HUES48 (cell line): Measurements from ENCODE around the gene MAP3K5.
"Not testable (repeated sequence)": the region's sequence is repeated elsewhere in the genome, so short reads cannot be mapped to it uniquely, and the experiment has no call there.

Source experiments
- H3K27ac ChIP-seq: one replicate; pipeline ENCODE4 v1.7.0; 2013; ENCODE audit warnings: low read depth, low read length, inconsistent platforms
- H3K27me3 ChIP-seq: 2 replicates; pipeline ENCODE4 v1.6.1; 2013; ENCODE audit warnings: mild to moderate bottlenecking, low read length; ENCODE audit not compliant: control insufficient read depth, insufficient read depth
- H3K36me3 ChIP-seq: 2 replicates; pipeline ENCODE4 v1.6.1; 2013; ENCODE audit warnings: low read length; ENCODE audit not compliant: control insufficient read depth, insufficient read depth
- H3K4me1 ChIP-seq: 2 replicates; pipeline ENCODE4 v1.6.1; 2013; ENCODE audit warnings: mild to moderate bottlenecking, low read length; ENCODE audit not compliant: control insufficient read depth, insufficient read depth
- H3K4me3 ChIP-seq: 2 replicates; pipeline ENCODE4 v1.5.1; 2013; ENCODE audit warnings: mild to moderate bottlenecking, low read depth, low read length
- H3K9ac ChIP-seq: 2 replicates; pipeline ENCODE4 v1.6.1; 2013; ENCODE audit warnings: mild to moderate bottlenecking, low read depth, low read length, moderate library complexity
- H3K9me3 ChIP-seq: 2 replicates; pipeline ENCODE4 v1.6.1; 2013; ENCODE audit warnings: low read length; ENCODE audit not compliant: control insufficient read depth, insufficient read depth

Gene MAP3K5

DNA sequence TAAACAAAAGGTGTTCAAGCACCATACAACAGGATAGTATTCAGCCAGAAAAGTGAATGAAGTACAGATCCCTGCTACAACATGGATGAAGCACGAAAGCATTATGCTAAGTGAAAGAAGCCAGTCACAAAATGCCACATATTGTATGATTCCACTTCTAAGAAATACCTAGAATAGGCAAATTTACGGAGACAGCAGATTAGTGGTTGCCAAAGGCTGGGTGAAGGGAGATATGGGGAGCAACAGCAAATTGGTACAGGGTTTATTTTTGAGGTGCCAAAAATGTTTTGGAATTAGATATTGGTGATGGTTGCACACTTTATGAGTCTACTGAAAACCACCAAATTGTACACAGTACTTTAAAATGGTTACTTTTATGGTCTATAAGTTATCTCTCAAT, 23.2 kb downstream of the MAP3K5 start:
- Histone ChIP-seq H3K4me1 (peaks cover 11% of the 10 kb centered on the region), H3K9ac (no peak overlapping the region), H3K9me3 (no peaks in the 10 kb centered on the region), H3K27ac (no peak overlapping the region), H3K36me3 (no peaks in the 10 kb centered on the region), H3K4me3 (no peak overlapping the region), H3K27me3 (no peaks in the 10 kb centered on the region)

DNA sequence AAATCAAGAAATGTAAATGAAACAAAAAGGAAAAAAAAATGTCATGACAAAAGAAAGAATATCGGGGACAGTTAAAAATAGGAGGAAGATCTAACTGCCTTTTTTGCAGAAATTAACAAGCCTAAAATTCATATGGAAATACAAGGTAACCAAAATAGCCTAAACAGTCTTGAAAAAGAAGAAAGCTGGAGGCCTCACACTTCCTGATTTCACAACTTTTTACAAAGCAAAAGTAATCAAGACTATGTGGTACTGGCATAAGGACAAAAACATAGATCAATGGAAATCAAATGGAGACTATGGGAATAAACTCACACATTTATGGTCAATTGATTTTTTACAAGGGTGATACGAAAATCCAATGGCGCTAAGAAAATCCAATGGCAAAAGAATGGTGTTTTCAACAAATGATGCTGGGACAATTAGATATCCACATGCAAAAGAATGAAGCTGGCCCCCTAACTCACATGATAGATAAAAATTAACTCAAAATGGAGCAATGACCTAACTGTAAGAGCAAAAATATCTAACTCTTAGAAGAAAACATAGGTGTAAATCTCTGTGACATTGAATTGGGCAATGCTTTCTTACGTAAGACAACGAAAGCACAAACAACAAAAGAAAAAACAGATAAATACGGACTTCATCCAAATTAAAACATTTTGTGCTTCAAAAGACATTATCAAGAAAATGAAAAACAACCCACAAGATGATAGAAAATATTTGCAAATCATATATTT, 24.5 kb downstream of the MAP3K5 start:
- no peaks in the 10 kb centered on the region for H3K9me3 ChIP-seq
- no peaks in the 10 kb centered on the region for H3K27me3 ChIP-seq
- peaks cover 3% of the 10 kb centered on the region; the same call in 1 of the 2 replicates for H3K4me1 ChIP-seq
- H3K4me3 ChIP-seq = no peak overlapping the region
- H3K27ac ChIP-seq = no peak overlapping the region
- H3K36me3 ChIP-seq = no peaks in the 10 kb centered on the region
- no peak overlapping the region for H3K9ac ChIP-seq

DNA sequence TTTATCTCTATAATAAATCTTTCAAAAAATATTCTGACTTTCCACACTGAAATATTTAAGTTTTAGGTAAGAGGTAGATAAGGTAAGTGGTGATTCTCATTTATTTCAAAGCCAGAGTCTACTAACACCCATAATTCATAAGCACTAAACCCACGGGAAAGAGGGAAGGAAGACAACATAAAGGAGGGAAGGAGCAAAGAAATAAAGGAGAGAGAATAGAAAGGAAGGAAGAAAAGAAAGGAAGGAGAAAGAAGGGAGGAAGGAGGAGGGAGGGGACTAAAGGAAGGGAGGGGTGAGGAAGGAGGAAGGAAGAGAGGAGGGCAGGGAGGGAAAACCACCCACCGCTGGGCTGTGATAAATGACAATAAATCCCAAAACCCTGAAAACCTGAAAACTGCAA, 25.2 kb downstream of the MAP3K5 start:
- no peaks in the 10 kb centered on the region for H3K36me3 ChIP-seq
- no peaks in the 10 kb centered on the region; the same call in 1 of the 2 replicates for H3K4me1 ChIP-seq
- no peak overlapping the region for H3K9ac ChIP-seq
- H3K4me3 ChIP-seq = no peak overlapping the region
- H3K27ac ChIP-seq = no peak overlapping the region
- H3K27me3 ChIP-seq = no peaks in the 10 kb centered on the region
- H3K9me3 ChIP-seq = no peaks in the 10 kb centered on the region

DNA sequence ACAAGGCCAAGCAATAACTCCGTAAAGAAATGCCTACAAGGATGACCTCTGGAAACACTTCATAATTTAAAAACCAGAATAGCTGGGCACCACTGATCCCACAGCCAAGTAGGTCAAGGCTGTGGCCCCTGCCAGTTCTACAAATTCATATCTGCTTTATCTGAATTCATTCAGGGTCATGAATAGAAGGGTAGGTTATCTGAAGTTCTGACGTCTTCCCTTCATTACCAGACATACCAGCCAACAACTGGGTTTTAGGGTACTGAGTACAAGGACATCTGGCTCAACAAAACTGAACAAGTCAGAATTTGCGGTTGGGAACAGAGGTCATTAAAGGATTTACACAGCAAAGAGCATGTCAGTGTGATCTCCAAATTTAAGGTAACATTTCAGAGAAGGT, 26.0 kb downstream of the MAP3K5 start:
- Histone ChIP-seq H3K4me3 (no peak overlapping the region), H3K27me3 (no peaks in the 10 kb centered on the region), H3K27ac (no peak overlapping the region), H3K36me3 (no peaks in the 10 kb centered on the region), H3K9ac (no peak overlapping the region), H3K9me3 (no peaks in the 10 kb centered on the region), H3K4me1 (no peaks in the 10 kb centered on the region; the same call in 1 of the 2 replicates)

GRCh38 chr6:136764517-136764993, 27.7 kb downstream of the MAP3K5 start:
- Histone ChIP-seq H3K9me3 (no peaks in the 10 kb centered on the region), H3K4me1 (no peaks in the 10 kb centered on the region; the same call in 1 of the 2 replicates), H3K27ac (no peak overlapping the region), H3K9ac (no peak overlapping the region), H3K4me3 (no peak overlapping the region), H3K27me3 (no peaks in the 10 kb centered on the region), H3K36me3 (no peaks in the 10 kb centered on the region)

DNA sequence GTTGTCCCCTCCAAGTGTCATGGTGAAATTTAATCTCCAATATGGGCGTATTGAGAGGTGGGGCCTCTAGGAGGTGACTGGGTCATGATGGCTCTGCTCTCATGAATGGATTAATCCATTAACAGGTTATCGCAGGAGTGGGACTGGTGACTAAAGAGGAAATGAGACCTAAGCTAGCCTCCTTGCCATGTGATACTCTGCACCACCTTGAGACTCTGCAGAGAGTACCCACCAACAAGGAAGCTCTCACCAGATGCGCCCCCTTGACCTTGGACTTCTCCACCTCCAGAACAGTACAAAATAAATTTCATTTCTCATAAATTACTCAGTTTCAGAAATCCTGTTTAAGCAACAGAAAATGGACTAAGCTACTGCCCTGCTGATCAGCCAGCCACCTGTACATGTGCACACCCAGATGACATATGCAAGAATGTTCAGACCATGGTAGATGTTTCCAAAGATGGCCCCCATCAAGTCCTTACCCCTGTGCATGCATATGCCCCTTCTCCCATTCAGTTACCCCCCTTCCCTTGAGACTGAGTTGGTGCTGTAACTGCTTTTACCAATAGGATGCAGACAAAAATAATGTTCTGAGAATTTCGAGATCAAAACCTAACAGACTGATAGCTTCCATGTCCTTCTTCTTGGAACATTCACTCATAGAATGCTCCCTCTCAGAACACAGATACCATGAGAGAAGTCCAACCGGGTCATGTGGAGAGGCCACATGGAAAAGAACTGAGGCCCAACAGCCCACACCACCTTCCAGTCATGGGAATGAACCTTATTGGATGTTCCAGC, 28.4 kb downstream of the MAP3K5 start:
- no peaks in the 10 kb centered on the region for H3K36me3 ChIP-seq
- no peaks in the 10 kb centered on the region; the same call in 1 of the 2 replicates for H3K4me1 ChIP-seq
- H3K9me3 ChIP-seq = no peaks in the 10 kb centered on the region
- no peak overlapping the region for H3K27ac ChIP-seq
- H3K4me3 ChIP-seq = no peak overlapping the region
- H3K9ac ChIP-seq = no peak overlapping the region
- no peaks in the 10 kb centered on the region for H3K27me3 ChIP-seq

GRCh38 chr6:136763255-136763654, 29.0 kb downstream of the MAP3K5 start:
- no peaks in the 10 kb centered on the region; the same call in 1 of the 2 replicates for H3K4me1 ChIP-seq
- H3K36me3 ChIP-seq = no peaks in the 10 kb centered on the region
- no peak overlapping the region for H3K9ac ChIP-seq
- no peaks in the 10 kb centered on the region for H3K9me3 ChIP-seq
- no peaks in the 10 kb centered on the region for H3K27me3 ChIP-seq
- H3K4me3 ChIP-seq = no peak overlapping the region
- H3K27ac ChIP-seq = no peak overlapping the region

GRCh38 chr6:136762022-136762975, 30.0 kb downstream of the MAP3K5 start:
- Histone ChIP-seq H3K27me3 (no peaks in the 10 kb centered on the region), H3K9ac (no peak overlapping the region), H3K27ac (no peak overlapping the region), H3K4me1 (no peaks in the 10 kb centered on the region; the same call in 1 of the 2 replicates), H3K4me3 (no peak overlapping the region), H3K9me3 (no peaks in the 10 kb centered on the region), H3K36me3 (no peaks in the 10 kb centered on the region)

DNA sequence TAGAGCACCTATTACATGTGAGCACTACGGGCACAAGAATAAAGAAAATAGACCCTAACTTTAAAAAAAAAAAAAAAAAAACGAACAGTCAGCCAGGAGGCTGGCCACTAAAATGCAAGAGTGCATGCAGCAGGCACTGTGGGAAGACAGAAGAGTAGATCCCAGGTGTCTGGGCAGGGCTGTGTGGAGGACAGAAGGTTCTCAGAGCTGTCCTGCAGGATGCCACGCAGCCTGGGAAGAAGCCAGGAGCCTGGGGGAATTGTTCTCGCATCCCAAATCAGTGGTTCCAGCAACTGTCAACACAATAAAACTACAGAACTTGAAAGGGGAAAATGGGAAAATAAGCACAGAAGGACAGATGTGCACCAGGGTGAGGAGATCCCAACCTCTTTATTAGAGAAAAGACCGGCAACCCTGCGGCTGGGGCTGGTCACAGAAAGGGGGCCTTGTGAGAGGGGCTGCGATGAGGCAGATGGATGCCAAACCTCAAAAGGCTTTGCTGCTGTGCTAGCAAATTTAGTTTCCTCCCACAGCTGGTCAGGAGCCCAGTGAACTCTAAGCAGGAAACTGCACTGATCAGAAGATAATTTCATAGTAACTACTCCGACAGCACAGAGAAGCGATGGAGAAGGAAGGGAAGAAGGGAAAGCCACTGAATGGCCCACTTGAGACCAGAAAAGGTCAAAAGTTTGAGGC, 30.9 kb downstream of the MAP3K5 start:
- H3K9ac ChIP-seq = no peak overlapping the region
- no peaks in the 10 kb centered on the region for H3K4me1 ChIP-seq
- H3K4me3 ChIP-seq = no peak overlapping the region

DNA sequence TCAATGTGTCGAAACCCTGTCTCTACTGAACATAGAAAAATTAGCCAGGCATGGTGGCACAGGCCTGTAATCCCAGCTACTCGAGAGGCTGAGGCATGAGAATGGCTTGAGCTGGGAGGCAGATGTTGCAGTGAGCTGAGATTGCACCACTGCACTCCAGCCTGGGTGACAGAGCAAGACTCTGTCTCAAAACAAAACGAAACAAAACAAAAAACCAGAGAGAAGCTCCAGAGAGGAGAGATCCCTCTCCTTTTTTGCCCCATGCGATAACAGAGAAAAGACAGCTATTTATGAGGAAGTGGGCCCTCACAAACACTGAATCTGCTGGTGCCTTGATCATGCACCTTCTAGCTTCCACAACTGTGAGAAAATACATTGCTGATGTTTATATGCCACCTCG, 31.5 kb downstream of the MAP3K5 start:
- H3K27ac ChIP-seq, H3K4me1 ChIP-seq, H3K4me3 ChIP-seq, H3K9ac ChIP-seq, H3K36me3 ChIP-seq, H3K27me3 ChIP-seq, H3K9me3 ChIP-seq: not testable (repeated sequence)

More for the DNA sequence above, 30.9 kb downstream of the MAP3K5 start:
- Histone ChIP-seq H3K27ac (no peak overlapping the region), H3K27me3 (no peaks in the 10 kb centered on the region), H3K9me3 (no peaks in the 10 kb centered on the region), H3K36me3 (no peaks in the 10 kb centered on the region)
